Mammary epithelial cell (primary cell): Measurements from ENCODE around the gene GPR173.

Source experiments
- CTCF ChIP-seq, 2 donors: IDR thresholded peaks in 1 of 2; conservative IDR thresholded peaks in 1 of 2; 2 replicates each; pipeline ENCODE4 v1.5.1; 2011 to 2012; ENCODE audit warnings: inconsistent platforms in 2 of 2, low read length in 2 of 2, mild to moderate bottlenecking in 2 of 2, control low read depth in 1 of 2, low read depth in 1 of 2; ENCODE audit not compliant: insufficient read depth in 1 of 2; ENCODE audit errors: extremely low read depth in 1 of 2
- EZH2 ChIP-seq: IDR thresholded peaks from 2 replicates; pipeline ENCODE4 v1.6.1; 2012; ENCODE audit warnings: low read length, inconsistent platforms, borderline replicate concordance

DNA sequence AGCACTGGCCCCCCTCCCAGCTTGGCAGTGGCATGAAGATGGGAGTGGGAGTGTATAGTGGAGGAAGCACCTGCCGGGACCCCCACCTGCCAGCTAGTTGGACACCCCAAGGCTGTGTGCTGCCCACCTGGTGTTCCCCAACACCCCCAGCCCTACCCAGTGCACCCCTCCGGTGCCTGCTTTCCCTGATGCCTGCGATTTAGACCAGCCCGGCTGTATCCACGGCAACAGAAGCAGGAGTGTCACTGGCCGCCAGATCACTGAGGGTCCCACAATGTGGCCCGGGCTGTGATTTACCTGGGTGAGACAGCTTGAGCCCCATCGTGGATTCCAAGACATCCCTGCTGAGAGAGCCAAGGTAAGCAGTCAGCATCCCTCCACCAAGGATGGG, 533 bp downstream of the GPR173 start:
- TF ChIP-seq CTCF (conservative IDR thresholded peaks at IDR 0.05 in 1 of 2, IDR thresholded peaks at IDR 0.05 in 1 of 2; ENCODE audit: extremely low read depth in 1 of 2, insufficient read depth in 1 of 2, low read depth in 1 of 2, low read length in 2 of 2), result no peak
- TF ChIP-seq EZH2, result no peak
